Osteoblast (primary cell): ENCODE results near the gene SPARCL1. TPM values are rescaled to one million over a fixed set of nuclear protein-coding genes. Genes with fewer than 3 reads are reported as not detected.

Experiments used
- DNase-seq: peaks from one replicate; pipeline ENCODE4 v3.0.0; 2011; ENCODE audit warnings: low spot score, mixed read lengths; ENCODE audit not compliant: insufficient read length; ENCODE audit errors: missing footprints
- H2AFZ ChIP-seq: 2 replicates; pipeline ENCODE4 v1.6.0; 2011; ENCODE audit warnings: mild to moderate bottlenecking, low read length
- H3K27ac ChIP-seq: 2 replicates; pipeline ENCODE4 v1.5.1; 2011; ENCODE audit warnings: mild to moderate bottlenecking, low read depth, low read length, moderate library complexity
- H3K27me3 ChIP-seq: 2 replicates; pipeline ENCODE4 v1.6.0; 2012; ENCODE audit warnings: mild to moderate bottlenecking, control low read depth, inconsistent platforms, low read length, moderate library complexity; ENCODE audit not compliant: insufficient read depth
- H3K36me3 ChIP-seq: 2 replicates; pipeline ENCODE4 v1.5.1; 2011; ENCODE audit warnings: mild to moderate bottlenecking, low read length, control low read depth, moderate library complexity; ENCODE audit not compliant: insufficient read depth
- H3K4me1 ChIP-seq: 2 replicates; pipeline ENCODE4 v1.5.1; 2011; ENCODE audit warnings: mild to moderate bottlenecking, low read length, control low read depth, moderate library complexity; ENCODE audit not compliant: insufficient read depth
- H3K4me2 ChIP-seq: 2 replicates; pipeline ENCODE4 v1.6.0; 2011; ENCODE audit warnings: mild to moderate bottlenecking, low read length; ENCODE audit not compliant: insufficient read depth
- H3K4me3 ChIP-seq: fragments of 200-600 bp; sonication (generic); 3 replicates; pipeline ENCODE4 v1.5.1; 2012; ENCODE audit warnings: mild to moderate bottlenecking, low read length, inconsistent platforms; ENCODE audit not compliant: insufficient read depth
- H3K79me2 ChIP-seq: 2 replicates; pipeline ENCODE4 v1.6.0; 2012; ENCODE audit warnings: mild to moderate bottlenecking, low read length, control low read depth, inconsistent platforms; ENCODE audit not compliant: insufficient read depth
- H3K9me3 ChIP-seq: 2 replicates; pipeline ENCODE4 v1.5.1; 2011; ENCODE audit warnings: low read depth, low read length, control low read depth
- H4K20me1 ChIP-seq: 2 replicates; pipeline ENCODE4 v1.6.0; 2012; ENCODE audit warnings: mild to moderate bottlenecking, low read length, control low read depth; ENCODE audit not compliant: insufficient read depth
- total RNA-seq: library from RNA; depleted of rRNA; stranded (reverse); fragments of >200 nt; gene quantifications from 2 replicates; pipeline ENCODE4 v1.2.3, GENCODE V29; 2012
- TF ChIP-seq, protein P1 (sequence below): IDR thresholded peaks from 2 replicates; pipeline ENCODE4 v1.5.1; 2011; ENCODE audit warnings: mild to moderate bottlenecking, low read depth, low read length, moderate library complexity; ENCODE audit errors: extremely low read depth

SPARCL1 gene
- total RNA-seq, 1 donor: not detected

DNA sequence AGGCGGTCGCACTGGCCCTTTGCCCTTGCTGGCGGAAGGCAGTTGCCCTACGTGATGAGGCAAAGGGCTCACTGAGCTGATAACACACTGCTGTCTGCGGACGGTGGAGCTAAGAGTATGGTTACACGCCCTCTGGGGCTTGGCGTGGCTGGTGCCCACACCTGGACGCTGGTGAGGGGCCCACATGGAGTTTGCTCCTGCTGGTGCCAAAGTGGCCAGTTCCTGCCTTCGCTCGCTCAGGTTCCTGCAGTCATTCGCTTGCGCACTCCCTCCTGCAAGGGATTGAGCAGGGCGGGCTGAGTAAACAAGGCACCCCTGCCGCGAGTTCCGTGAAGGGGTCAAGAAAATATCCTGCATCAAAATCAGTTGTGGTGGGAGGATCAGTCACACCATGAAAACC lies 18.4 kb downstream of the SPARCL1 start:
- Histone ChIP-seq H3K27me3 (no peaks in the 10 kb centered on the region), H3K4me1 (peaks cover 23% of the 10 kb centered on the region), H4K20me1 (no peaks in the 10 kb centered on the region), H3K4me3 (no peak overlapping the region), H2AFZ (no peak overlapping the region), H3K36me3 (no peaks in the 10 kb centered on the region), H3K27ac (no peak overlapping the region), H3K9me3 (no peaks in the 10 kb centered on the region), H3K79me2 (no peaks in the 10 kb centered on the region), H3K4me2 (no peak overlapping the region)
- DNase-seq: no peak
- TF ChIP-seq, protein P1, sequence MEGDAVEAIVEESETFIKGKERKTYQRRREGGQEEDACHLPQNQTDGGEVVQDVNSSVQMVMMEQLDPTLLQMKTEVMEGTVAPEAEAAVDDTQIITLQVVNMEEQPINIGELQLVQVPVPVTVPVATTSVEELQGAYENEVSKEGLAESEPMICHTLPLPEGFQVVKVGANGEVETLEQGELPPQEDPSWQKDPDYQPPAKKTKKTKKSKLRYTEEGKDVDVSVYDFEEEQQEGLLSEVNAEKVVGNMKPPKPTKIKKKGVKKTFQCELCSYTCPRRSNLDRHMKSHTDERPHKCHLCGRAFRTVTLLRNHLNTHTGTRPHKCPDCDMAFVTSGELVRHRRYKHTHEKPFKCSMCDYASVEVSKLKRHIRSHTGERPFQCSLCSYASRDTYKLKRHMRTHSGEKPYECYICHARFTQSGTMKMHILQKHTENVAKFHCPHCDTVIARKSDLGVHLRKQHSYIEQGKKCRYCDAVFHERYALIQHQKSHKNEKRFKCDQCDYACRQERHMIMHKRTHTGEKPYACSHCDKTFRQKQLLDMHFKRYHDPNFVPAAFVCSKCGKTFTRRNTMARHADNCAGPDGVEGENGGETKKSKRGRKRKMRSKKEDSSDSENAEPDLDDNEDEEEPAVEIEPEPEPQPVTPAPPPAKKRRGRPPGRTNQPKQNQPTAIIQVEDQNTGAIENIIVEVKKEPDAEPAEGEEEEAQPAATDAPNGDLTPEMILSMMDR: no peak

DNA sequence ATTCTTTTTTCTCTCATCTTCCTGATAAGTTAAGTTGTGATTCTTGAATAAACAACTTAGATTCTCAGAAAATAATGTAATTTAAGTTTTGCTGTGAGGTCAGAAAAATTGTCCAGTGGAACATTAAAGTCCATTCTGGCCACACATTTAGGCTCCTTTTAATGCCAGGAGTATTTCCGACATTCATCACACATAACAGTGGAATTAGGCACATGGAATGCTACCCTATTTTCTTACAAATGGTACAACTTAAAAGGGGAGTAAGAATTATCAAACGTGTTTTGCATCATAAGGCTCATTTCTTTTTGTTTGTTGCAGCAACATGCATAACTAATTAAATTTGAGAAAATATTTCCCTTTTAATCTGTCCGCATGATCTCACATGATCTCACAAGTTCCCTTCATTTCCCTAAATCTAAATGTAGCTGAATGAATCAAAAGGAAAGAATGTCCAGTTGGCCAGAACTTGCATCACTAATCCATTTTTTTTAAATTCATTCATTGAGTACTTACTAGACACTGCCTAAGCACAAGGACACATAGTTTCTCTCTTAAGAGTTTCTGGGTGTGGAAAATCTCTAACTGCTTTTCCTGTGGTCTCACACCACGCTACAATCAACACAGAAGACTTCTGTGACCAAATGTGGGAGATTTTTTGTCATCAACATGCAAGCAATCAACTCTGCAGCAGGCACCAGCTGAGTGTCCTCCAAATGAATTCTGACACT lies 22.0 kb downstream of the SPARCL1 start:
- Histone ChIP-seq H3K4me1 (peaks cover 26% of the 10 kb centered on the region), H4K20me1 (no peaks in the 10 kb centered on the region), H3K27me3 (no peaks in the 10 kb centered on the region), H3K36me3 (no peaks in the 10 kb centered on the region), H3K4me3 (peak overlapping the region; percentile 20), H3K4me2 (peak overlapping the region; percentile 78), H3K9me3 (no peaks in the 10 kb centered on the region), H2AFZ (peak overlapping the region; percentile 84), H3K27ac (peak overlapping the region; percentile 91), H3K79me2 (no peaks in the 10 kb centered on the region)
- peak; percentile 74 for DNase-seq
- TF ChIP-seq, protein P1: no peak

DNA sequence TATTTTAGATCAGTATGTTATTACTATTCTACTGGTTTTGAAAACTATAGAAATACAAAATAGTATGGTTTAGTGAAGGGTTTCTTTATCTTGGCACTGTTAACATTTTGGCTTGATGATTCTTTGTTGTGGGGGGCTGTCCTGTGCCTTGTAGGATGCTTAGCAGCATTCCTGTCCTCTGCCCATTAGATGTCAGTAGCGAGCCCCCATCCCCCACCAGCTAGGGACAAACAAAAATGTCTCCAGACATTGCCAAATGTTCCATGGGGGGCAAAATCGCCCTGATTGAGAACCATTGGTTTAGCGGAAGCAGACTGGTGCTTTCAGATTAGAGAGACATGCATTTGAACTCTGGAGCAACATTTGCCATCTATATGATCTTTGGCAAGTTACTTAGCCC lies 23.3 kb downstream of the SPARCL1 start:
- TF ChIP-seq, protein P1: no peak
- H3K9me3 ChIP-seq: no peaks in the 10 kb centered on the region
- DNase-seq: no peak

DNA sequence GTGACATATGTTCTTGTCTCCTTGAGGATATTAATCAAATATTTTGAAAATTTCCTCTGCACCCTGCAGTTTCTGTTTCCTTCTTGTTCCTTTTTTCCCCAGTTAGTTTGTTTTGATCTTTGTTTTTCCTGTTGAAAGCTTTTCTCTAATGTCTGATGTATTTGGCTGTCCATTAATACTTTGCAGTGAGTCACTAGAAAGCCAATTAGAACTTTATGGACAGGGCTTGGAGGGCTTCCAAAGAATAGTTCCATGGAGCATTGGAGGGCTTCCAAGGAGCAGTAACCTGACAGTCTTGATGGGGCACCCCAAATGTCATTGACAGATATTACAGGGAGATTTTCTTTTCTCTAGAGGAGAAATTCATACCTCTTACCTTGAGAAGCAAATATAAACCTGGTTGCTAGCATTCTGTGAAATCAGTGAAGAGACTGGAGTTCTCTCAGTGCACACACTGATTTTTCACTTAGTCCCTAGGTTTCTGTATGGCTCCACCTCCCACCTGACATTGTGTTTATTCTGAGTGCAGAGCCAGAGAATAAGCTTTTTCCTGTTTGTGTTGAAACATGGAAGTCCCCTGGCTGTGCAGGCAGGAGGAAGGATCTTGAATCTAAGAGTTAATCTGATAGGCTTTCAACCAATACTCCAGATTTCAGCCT lies 26.5 kb downstream of the SPARCL1 start:
- Histone ChIP-seq H4K20me1 (no peaks in the 10 kb centered on the region), H3K4me2 (no peak overlapping the region), H3K4me3 (no peak overlapping the region), H3K36me3 (no peaks in the 10 kb centered on the region), H2AFZ (no peak overlapping the region), H3K27me3 (no peaks in the 10 kb centered on the region), H3K79me2 (no peaks in the 10 kb centered on the region), H3K27ac (no peak overlapping the region), H3K9me3 (no peaks in the 10 kb centered on the region), H3K4me1 (peaks cover 28% of the 10 kb centered on the region)
- no peak for DNase-seq
- TF ChIP-seq, protein P1: no peak

More for the DNA sequence above, 23.3 kb downstream of the SPARCL1 start:
- H3K27ac ChIP-seq: no peak overlapping the region
- H3K4me3 ChIP-seq: no peak overlapping the region
- peaks cover 26% of the 10 kb centered on the region for H3K4me1 ChIP-seq
- H3K4me2 ChIP-seq: no peak overlapping the region
- no peak overlapping the region for H2AFZ ChIP-seq
- H3K79me2 ChIP-seq: no peaks in the 10 kb centered on the region
- no peaks in the 10 kb centered on the region for H4K20me1 ChIP-seq
- H3K36me3 ChIP-seq: no peaks in the 10 kb centered on the region
- H3K27me3 ChIP-seq: no peaks in the 10 kb centered on the region
